GM18520 (cell line): ENCODE measurements around the gene TENM4.
"Not testable (repeated sequence)": the region's sequence is repeated elsewhere in the genome, so short reads cannot be mapped to it uniquely, and the experiment has no call there.

Experiments
- ATAC-seq: cut with Tn5 transposase; IDR thresholded peaks from one replicate; pipeline ENCODE4 v1.9.1; 2021; ENCODE audit not compliant: unreplicated experiment

The TENM4 gene

GRCh38 chr11:78990261-78990660, 450.6 kb downstream of the TENM4 start:
- no peak for ATAC-seq

- no peak for ATAC-seq
These were observed 453.1 kb downstream of the TENM4 start for GRCh38 chr11:78987748-78988147.

GRCh38 chr11:78986305-78986704, 454.5 kb downstream of the TENM4 start:
- ATAC-seq = no peak

GRCh38 chr11:78985663-78986062, 455.2 kb downstream of the TENM4 start:
- no peak for ATAC-seq

- no peak for ATAC-seq
These were observed 458.4 kb downstream of the TENM4 start for GRCh38 chr11:78982473-78982872.

- no peak for ATAC-seq
These were observed 459.7 kb downstream of the TENM4 start for GRCh38 chr11:78981153-78981552.

GRCh38 chr11:78978831-78979230, 462.0 kb downstream of the TENM4 start:
- no peak for ATAC-seq

GRCh38 chr11:78977848-78978247, 463.0 kb downstream of the TENM4 start:
- ATAC-seq = not testable (repeated sequence)

- ATAC-seq = no peak
These were observed 463.8 kb downstream of the TENM4 start for GRCh38 chr11:78977009-78977408.

GRCh38 chr11:78975081-78975480, 465.7 kb downstream of the TENM4 start:
- ATAC-seq = no peak

- ATAC-seq = no peak
These were observed 467.0 kb downstream of the TENM4 start for GRCh38 chr11:78973876-78974275.

- no peak for ATAC-seq
These were observed 468.2 kb downstream of the TENM4 start for GRCh38 chr11:78972590-78972989.

GRCh38 chr11:78972177-78972576, 468.7 kb downstream of the TENM4 start:
- no peak for ATAC-seq

- no peak for ATAC-seq
These were observed 473.0 kb downstream of the TENM4 start for GRCh38 chr11:78967811-78968210.

- ATAC-seq = no peak
These were observed 475.4 kb downstream of the TENM4 start for GRCh38 chr11:78965432-78965831.

GRCh38 chr11:78961937-78962701, 478.7 kb downstream of the TENM4 start:
- no peak for ATAC-seq

- no peak for ATAC-seq
These were observed 479.6 kb downstream of the TENM4 start for GRCh38 chr11:78961247-78961646.

- ATAC-seq = no peak
These were observed 482.4 kb downstream of the TENM4 start for GRCh38 chr11:78958444-78958843.

GRCh38 chr11:78957476-78958245, 483.2 kb downstream of the TENM4 start:
- no peak for ATAC-seq

GRCh38 chr11:78954696-78955095, 486.1 kb downstream of the TENM4 start:
- ATAC-seq = no peak

- no peak for ATAC-seq
These were observed 486.6 kb downstream of the TENM4 start for GRCh38 chr11:78954261-78954660.

- no peak for ATAC-seq
These were observed 487.9 kb downstream of the TENM4 start for GRCh38 chr11:78952890-78953289.
